MCF 10A (cell line): Measurements from ENCODE around the gene GEMIN7. TPM values are rescaled to one million over a fixed set of nuclear protein-coding genes. Genes with fewer than 3 reads are reported as not detected.
"Not testable (repeated sequence)": the region's sequence is repeated elsewhere in the genome, so short reads cannot be mapped to it uniquely, and the experiment has no call there.

ENCODE experiments used
- BruUV-seq: library from RNA; stranded (reverse); fragments of 400-500 nt; replicated peaks from 2 replicates; lab custom pipeline; 2021; lab: Mats Ljungman, UMichigan
- CTCF ChIA-PET: fragments of 300-600 bp; sonication (Branson Sonifier 250); formaldehyde crosslinking; extraction: SDS; loops from one replicate; lab custom pipeline; 2021; ENCODE audit warnings: antibody characterized with exemption, inconsistent platforms; lab: Yijun Ruan, JAX
- POLR2A ChIA-PET: fragments of 300-600, 350-650 bp; sonication (Branson Sonifier 250); formaldehyde crosslinking; extraction: SDS; loops from one replicate; lab custom pipeline; 2020; ENCODE audit warnings: antibody characterized with exemption, inconsistent platforms; lab: Yijun Ruan, JAX
- DNase-seq: peaks from one replicate; pipeline ENCODE4 v3.0.0-alpha.2; 2018; ENCODE audit not compliant: unreplicated experiment
- H3K27ac Mint-ChIP-seq: one replicate; pipeline ENCODE4 v1.8.0; 2022; ENCODE audit warnings: mild to moderate bottlenecking, low read depth, mixed read lengths; ENCODE audit not compliant: unreplicated experiment
- H3K27me3 Mint-ChIP-seq: one replicate; pipeline ENCODE4 v1.8.0; 2022; ENCODE audit warnings: mixed read lengths; ENCODE audit not compliant: insufficient read depth, unreplicated experiment
- H3K36me3 Mint-ChIP-seq: one replicate; pipeline ENCODE4 v1.8.0; 2022; ENCODE audit warnings: mild to moderate bottlenecking, moderate library complexity, mixed read lengths; ENCODE audit not compliant: insufficient read depth, unreplicated experiment
- H3K4me1 Mint-ChIP-seq: one replicate; pipeline ENCODE4 v1.8.0; 2022; ENCODE audit warnings: mixed read lengths; ENCODE audit not compliant: insufficient read depth, unreplicated experiment
- H3K4me3 Mint-ChIP-seq: one replicate; pipeline ENCODE4 v1.8.0; 2022; ENCODE audit warnings: mild to moderate bottlenecking, moderate library complexity, mixed read lengths; ENCODE audit not compliant: unreplicated experiment
- H3K9me3 Mint-ChIP-seq: one replicate; pipeline ENCODE4 v1.8.0; 2022; ENCODE audit warnings: mixed read lengths; ENCODE audit not compliant: unreplicated experiment
- CTCF ChIP-seq: fragments of 200-600 bp; IDR thresholded peaks from one replicate; pipeline ENCODE4 v1.8.0; 2022; ENCODE audit warnings: antibody characterized with exemption, mild to moderate bottlenecking; ENCODE audit not compliant: unreplicated experiment
- intact Hi-C: fragments of 100-400 bp; cut with micrococcal nuclease; formaldehyde crosslinking; loops from 2 replicates; pipeline ENCODE4 v1.14.1; 2022
- total RNA-seq: library from RNA; stranded (reverse); gene quantifications from 2 replicates; pipeline ENCODE4 v1.2.3, GENCODE V29; 2022

The GEMIN7 gene
- total RNA-seq, 1 experiment from 2014 or later, result 21.0 TPM

DNA sequence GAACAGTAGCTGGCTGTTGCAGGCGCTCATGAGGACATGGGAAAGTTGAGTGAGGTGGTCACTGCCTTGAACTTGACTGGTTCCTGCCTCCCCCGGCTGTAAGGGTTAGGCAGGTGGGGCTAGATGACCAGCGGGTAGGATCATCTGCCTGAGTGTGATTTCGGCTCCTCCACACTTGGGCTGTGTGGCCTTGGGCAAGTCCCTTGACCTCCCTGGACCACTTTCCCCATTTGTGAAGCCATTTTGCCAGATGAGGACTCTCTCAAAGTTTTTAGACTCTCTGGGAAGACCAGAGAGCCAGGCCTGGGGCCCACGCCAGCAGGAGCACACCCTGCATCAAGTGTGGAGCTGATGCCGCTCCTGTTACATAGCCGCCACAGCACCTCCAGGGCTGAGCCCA lies 23.4 kb downstream of the GEMIN7 start:
- intact Hi-C loops, result no loop called here
- Mint-ChIP-seq H3K4me3 (no peak overlapping the region), H3K27me3 (no peaks in the 10 kb centered on the region), H3K27ac (no peak overlapping the region), H3K9me3 (no peaks in the 10 kb centered on the region), H3K4me1 (peaks cover 35% of the 10 kb centered on the region), H3K36me3 (peaks cover 6% of the 10 kb centered on the region)
- DNase-seq, result no peak
- TF ChIP-seq CTCF, result no peak
- no TSS peak for BruUV-seq
- CTCF ChIA-PET, result interaction anchor here (0.5 to 1.9 kb wide), 2 partner anchors 23 to 505 kb away, joined by 3 to 7 read pairs; no protein-coding TSS in a partner anchor
- POLR2A ChIA-PET, result no interaction called here

DNA sequence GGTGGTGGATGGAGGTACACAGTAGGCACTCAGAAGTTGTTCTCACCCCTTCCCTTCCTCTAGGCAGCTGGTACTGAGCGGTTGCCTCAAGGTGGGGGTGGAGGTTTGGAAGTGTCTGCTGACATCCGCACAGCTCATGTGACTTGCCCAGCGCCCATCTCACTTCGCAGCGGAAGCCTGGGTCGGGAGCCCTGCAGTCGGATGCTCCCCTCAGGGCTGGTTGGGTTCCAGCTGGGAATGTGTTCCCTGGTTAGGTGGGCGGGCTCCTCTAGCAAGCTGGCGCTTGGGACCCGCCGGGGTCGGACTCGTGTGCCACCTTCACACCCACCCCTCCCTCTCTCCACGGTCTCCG lies 24.1 kb downstream of the GEMIN7 start:
- Mint-ChIP-seq H3K4me1 (peaks cover 29% of the 10 kb centered on the region), H3K4me3 (no peak overlapping the region), H3K27ac (no peak overlapping the region), H3K36me3 (peaks cover 6% of the 10 kb centered on the region), H3K27me3 (no peaks in the 10 kb centered on the region), H3K9me3 (no peaks in the 10 kb centered on the region)
- BruUV-seq, result no TSS peak
- intact Hi-C loops, result no loop called here
- no peak for TF ChIP-seq CTCF
- ChIA-PET POLR2A (interaction anchor here (0.8 kb wide), 1 partner anchor 8 kb away, joined by 3 read pairs; no protein-coding TSS in a partner anchor), CTCF (interaction anchor here (1.9 kb wide), 1 partner anchor 22 kb away, joined by 7 read pairs; no protein-coding TSS in a partner anchor)
- no peak for DNase-seq

DNA sequence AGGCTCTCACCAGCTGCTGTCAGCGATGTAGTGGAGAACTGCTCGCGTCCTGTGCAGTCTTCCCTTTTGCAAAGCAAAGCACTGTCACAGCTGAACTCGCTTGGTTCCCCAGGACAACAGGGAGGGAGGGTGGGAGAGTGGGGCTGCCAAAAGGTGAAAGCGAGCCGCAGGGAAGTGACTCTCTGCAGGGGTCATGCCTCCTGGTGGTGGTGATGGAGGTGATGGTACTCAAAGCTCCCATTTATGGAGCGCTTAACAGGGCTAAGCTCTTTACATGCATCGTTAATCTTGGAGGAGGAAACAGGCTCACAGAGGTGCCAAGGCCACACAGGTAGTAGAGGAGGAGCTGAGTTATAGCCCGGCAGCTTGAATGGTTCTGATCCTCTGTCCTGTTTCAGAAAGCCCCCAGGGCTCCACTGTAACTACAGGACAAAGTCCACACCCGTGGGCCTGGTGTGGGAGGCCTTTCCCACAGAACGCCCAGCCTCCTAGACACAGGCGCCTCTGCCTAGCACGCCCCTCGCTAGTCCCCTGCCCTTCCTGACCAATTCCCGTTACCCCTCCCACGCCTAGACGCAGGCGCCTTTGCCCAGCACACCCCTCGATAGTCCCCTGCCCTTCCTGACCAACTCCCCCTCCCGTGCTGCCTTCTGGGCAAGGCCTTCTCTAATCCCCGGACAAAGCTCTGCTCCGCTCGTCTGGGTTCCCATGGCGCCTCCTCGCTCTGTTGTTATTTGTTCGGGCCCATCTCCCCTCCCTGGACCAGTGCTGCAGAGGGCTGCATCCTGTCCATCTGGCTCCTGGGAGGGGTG lies 24.7 kb downstream of the GEMIN7 start:
- Mint-ChIP-seq H3K9me3 (no peaks in the 10 kb centered on the region), H3K36me3 (peaks cover 6% of the 10 kb centered on the region), H3K27ac (no peak overlapping the region), H3K4me1 (peaks cover 23% of the 10 kb centered on the region), H3K27me3 (no peaks in the 10 kb centered on the region), H3K4me3 (no peak overlapping the region)
- no TSS peak for BruUV-seq
- intact Hi-C loops, result no loop called here
- ChIA-PET POLR2A (interaction anchor here (0.8 kb wide), 1 partner anchor 9 kb away, joined by 3 read pairs; no protein-coding TSS in a partner anchor), CTCF (interaction anchor here (0.6 to 1.9 kb wide), 2 partner anchors 22 to 201 kb away, joined by 5 to 7 read pairs; no protein-coding TSS in a partner anchor)
- TF ChIP-seq CTCF, result no peak
- DNase-seq, result no peak

DNA sequence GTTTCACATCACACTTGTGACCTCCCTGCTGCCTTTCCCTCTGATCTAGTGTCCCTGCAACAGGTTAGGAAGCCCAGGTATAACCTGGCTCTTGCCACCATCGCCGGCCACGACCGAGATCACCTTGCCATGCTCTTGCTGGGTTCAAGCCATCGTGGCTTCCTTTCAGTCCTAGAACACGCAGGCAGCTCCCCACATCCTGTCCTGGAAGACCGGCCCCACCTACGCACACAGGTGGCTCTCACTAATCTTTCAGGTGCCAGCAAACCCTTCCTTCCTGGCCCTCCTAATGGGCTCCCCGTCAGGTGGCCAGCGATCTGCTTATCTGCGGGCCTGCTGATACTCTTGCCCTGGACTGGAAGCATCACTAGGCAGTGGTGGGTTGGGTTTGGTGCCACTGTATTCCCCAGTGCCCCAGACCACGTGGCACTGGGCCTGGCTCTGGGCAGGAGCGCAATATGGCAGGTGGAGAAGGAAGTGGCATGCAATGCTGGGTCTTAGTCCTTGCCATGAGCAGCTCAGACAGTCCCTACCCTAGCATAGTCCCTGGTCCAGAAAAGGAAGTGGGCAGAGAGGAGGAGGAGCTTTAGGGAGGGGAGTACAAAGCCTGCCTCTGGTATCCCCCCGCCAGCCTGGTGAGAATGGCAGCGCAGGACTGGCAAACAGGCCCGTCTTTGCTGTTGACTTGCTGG lies 25.7 kb downstream of the GEMIN7 start:
- Mint-ChIP-seq H3K4me1 (peaks cover 12% of the 10 kb centered on the region), H3K4me3 (no peak overlapping the region), H3K27ac (no peak overlapping the region), H3K27me3 (no peaks in the 10 kb centered on the region), H3K9me3 (no peaks in the 10 kb centered on the region), H3K36me3 (peaks cover 6% of the 10 kb centered on the region)
- TF ChIP-seq CTCF, result no peak
- ChIA-PET CTCF (interaction anchor here (0.6 kb wide), 1 partner anchor 202 kb away, joined by 5 read pairs; no protein-coding TSS in a partner anchor), POLR2A (interaction anchor here (1.0 kb wide), 1 partner anchor 12 kb away, joined by 3 read pairs; no protein-coding TSS in a partner anchor)
- intact Hi-C loops, result no loop called here
- BruUV-seq, result no TSS peak
- no peak for DNase-seq

DNA sequence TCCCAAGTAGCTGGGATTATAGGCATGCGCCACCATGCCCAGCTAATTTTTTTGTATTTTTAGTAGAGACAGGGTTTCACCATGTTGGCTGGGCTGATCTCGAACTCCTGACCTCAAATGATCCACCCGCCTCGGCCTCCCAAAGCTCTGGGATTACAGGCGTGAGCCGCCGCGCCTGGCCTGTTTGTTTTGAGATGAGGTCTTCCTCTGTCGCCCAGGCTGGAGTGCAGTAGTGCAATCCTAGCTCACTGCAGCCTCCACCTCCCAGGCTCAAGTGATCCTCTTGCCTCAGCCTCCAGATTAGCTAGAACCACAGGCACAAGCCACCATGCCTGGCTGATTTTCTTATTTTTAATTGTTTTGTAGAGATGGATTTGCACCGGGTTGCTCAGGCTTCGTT lies 27.3 kb downstream of the GEMIN7 start:
- H3K27ac Mint-ChIP-seq, H3K27me3 Mint-ChIP-seq, H3K4me3 Mint-ChIP-seq, DNase-seq, H3K9me3 Mint-ChIP-seq, CTCF ChIA-PET, H3K36me3 Mint-ChIP-seq, BruUV-seq, POLR2A ChIA-PET, intact Hi-C loops: not testable (repeated sequence)
- peaks cover 12% of the 10 kb centered on the region for H3K4me1 Mint-ChIP-seq
